HUES48 (cell line): ENCODE measurements around the gene TMEM184B.

Experiments
- H3K27ac ChIP-seq: one replicate; pipeline ENCODE4 v1.7.0; 2013; ENCODE audit warnings: low read depth, low read length, inconsistent platforms
- H3K27me3 ChIP-seq: 2 replicates; pipeline ENCODE4 v1.6.1; 2013; ENCODE audit warnings: mild to moderate bottlenecking, low read length; ENCODE audit not compliant: control insufficient read depth, insufficient read depth
- H3K36me3 ChIP-seq: 2 replicates; pipeline ENCODE4 v1.6.1; 2013; ENCODE audit warnings: low read length; ENCODE audit not compliant: control insufficient read depth, insufficient read depth
- H3K4me1 ChIP-seq: 2 replicates; pipeline ENCODE4 v1.6.1; 2013; ENCODE audit warnings: mild to moderate bottlenecking, low read length; ENCODE audit not compliant: control insufficient read depth, insufficient read depth
- H3K4me3 ChIP-seq: 2 replicates; pipeline ENCODE4 v1.5.1; 2013; ENCODE audit warnings: mild to moderate bottlenecking, low read depth, low read length
- H3K9ac ChIP-seq: 2 replicates; pipeline ENCODE4 v1.6.1; 2013; ENCODE audit warnings: mild to moderate bottlenecking, low read depth, low read length, moderate library complexity
- H3K9me3 ChIP-seq: 2 replicates; pipeline ENCODE4 v1.6.1; 2013; ENCODE audit warnings: low read length; ENCODE audit not compliant: control insufficient read depth, insufficient read depth

The TMEM184B gene

GRCh38 chr22:38271101-38271500 is 1.7 kb downstream of the TMEM184B start:
- Histone ChIP-seq H3K4me3 (peak overlapping the region; percentile 73; the same call in 1 of the 2 replicates), H3K9ac (no peak overlapping the region), H3K4me1 (peaks cover 21% of the 10 kb centered on the region), H3K9me3 (no peaks in the 10 kb centered on the region), H3K27me3 (0 out of 2 replicates have a peak, but pooled peaks cover 2% of the 10 kb centered on the region), H3K36me3 (0 out of 2 replicates have a peak, but pooled peaks cover 14% of the 10 kb centered on the region), H3K27ac (no peak overlapping the region)

- no peaks in the 10 kb centered on the region for H3K9me3 ChIP-seq
- no peak overlapping the region for H3K4me3 ChIP-seq
- H3K9ac ChIP-seq: no peak overlapping the region
- H3K4me1 ChIP-seq: peaks cover 27% of the 10 kb centered on the region
- peak overlapping the region; percentile 8 for H3K27ac ChIP-seq
- H3K36me3 ChIP-seq: 0 out of 2 replicates have a peak, but pooled peaks cover 14% of the 10 kb centered on the region
- H3K27me3 ChIP-seq: 0 out of 2 replicates have a peak, but pooled peaks cover 2% of the 10 kb centered on the region
These were observed 2.5 kb downstream of the TMEM184B start for GRCh38 chr22:38270091-38270992.

GRCh38 chr22:38269466-38269865 is 3.3 kb downstream of the TMEM184B start:
- no peak overlapping the region for H3K27ac ChIP-seq
- H3K36me3 ChIP-seq: 0 out of 2 replicates have a peak, but pooled peaks cover 14% of the 10 kb centered on the region
- peaks cover 27% of the 10 kb centered on the region for H3K4me1 ChIP-seq
- 0 out of 2 replicates have a peak, but pooled peaks cover 2% of the 10 kb centered on the region for H3K27me3 ChIP-seq
- no peak overlapping the region for H3K9ac ChIP-seq
- no peaks in the 10 kb centered on the region for H3K9me3 ChIP-seq
- H3K4me3 ChIP-seq: no peak overlapping the region

- no peak overlapping the region for H3K9ac ChIP-seq
- no peak overlapping the region for H3K4me3 ChIP-seq
- H3K27ac ChIP-seq: no peak overlapping the region
- H3K36me3 ChIP-seq: peaks cover 14% of the 10 kb centered on the region; the same call in 1 of the 2 replicates
- H3K4me1 ChIP-seq: peaks cover 24% of the 10 kb centered on the region
- H3K9me3 ChIP-seq: no peaks in the 10 kb centered on the region
- no peaks in the 10 kb centered on the region for H3K27me3 ChIP-seq
These were observed 5.7 kb downstream of the TMEM184B start for GRCh38 chr22:38267086-38267485.

GRCh38 chr22:38266120-38266519 is 6.7 kb downstream of the TMEM184B start:
- no peak overlapping the region for H3K9ac ChIP-seq
- no peak overlapping the region for H3K27ac ChIP-seq
- H3K36me3 ChIP-seq: peaks cover 13% of the 10 kb centered on the region; the same call in 1 of the 2 replicates
- H3K4me3 ChIP-seq: no peak overlapping the region
- peaks cover 17% of the 10 kb centered on the region for H3K4me1 ChIP-seq
- H3K9me3 ChIP-seq: no peaks in the 10 kb centered on the region
- H3K27me3 ChIP-seq: no peaks in the 10 kb centered on the region

GRCh38 chr22:38264322-38264843 is 8.4 kb downstream of the TMEM184B start:
- H3K36me3 ChIP-seq: no peaks in the 10 kb centered on the region; the same call in 1 of the 2 replicates
- H3K4me3 ChIP-seq: no peak overlapping the region
- H3K27me3 ChIP-seq: no peaks in the 10 kb centered on the region
- peaks cover 11% of the 10 kb centered on the region for H3K4me1 ChIP-seq
- H3K9ac ChIP-seq: no peak overlapping the region
- H3K9me3 ChIP-seq: no peaks in the 10 kb centered on the region
- no peak overlapping the region for H3K27ac ChIP-seq

DNA sequence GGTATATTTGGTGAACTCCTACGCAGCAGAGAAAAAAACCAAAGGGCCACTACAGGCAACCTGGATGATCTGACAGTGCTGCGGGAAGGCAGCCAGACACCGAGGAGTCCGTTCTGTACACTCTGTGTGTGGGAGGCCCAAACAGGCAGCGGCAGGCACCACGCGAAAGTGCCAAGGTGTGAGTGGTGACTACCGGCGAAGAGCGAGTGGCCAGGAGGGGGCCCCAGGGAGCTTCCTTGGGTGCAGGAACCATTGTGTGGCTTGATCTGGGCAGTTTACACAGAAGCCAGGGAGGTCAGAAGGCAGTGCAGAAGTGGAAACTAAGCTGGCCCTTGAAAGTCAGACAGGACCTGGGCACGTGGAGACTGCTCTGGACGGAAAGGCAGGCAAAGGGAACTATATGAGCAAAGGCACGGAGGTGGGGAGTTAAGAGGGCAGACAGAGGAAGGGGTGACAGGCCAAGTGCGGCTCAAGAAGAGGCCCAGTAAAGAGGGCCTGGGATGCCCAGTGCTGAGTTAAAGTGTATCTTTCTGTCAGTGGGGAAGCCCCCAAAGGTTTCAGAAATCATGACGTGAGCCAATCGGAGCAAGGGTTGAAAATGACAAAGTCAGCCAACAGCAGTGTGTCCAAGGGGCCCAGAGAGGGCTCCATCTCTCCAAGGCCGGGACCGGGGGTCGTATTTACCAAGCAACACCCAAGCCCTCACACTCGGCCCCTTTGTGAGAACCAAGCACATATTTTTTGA is 10.6 kb downstream of the TMEM184B start:
- Histone ChIP-seq H3K36me3 (no peaks in the 10 kb centered on the region; the same call in 1 of the 2 replicates), H3K27me3 (no peaks in the 10 kb centered on the region), H3K4me3 (no peak overlapping the region), H3K9me3 (no peaks in the 10 kb centered on the region), H3K9ac (no peak overlapping the region), H3K27ac (no peak overlapping the region), H3K4me1 (peaks cover 18% of the 10 kb centered on the region)

DNA sequence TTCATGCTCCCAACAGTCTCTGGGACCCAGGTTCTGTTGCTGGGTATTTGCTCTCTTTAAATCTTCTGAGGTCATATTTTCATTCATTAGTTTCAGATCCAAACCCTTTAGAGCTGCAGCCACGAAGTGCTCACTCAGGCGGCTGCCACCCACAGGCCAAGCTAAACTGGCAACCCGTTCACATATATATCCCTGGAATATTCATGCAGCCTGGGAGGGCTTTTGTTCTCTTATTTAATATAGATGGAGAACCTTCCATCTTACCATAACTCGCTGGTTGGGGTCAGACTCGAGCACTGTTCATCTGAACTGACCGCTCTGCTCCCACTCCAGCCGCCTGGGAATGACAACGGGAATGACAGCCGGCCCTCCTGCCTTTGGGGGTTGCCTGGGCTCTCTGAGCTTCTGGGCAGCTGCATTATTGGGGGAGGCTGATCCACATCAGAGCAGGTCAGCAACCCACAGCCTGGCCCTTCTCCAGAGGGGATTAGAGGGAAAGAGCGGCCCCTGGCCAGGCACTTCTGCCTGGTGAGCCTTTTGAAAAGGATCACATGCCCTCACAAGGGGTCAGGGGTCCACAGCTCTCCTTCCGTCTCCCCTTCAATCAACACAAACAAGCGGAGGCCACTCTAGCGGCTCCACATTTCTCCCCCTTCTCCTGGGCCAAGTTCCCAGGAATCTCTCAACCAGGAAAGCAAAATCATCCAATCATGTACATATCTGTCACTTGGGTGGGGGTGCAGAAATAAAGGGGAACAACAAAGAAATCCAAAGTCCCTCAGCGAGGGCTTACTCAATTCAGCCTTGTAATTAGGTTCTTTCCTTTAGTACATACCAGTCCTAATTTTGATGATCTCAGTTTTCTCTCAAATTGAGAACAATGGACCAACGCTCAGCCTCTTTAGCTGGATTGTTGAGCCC is 11.8 kb downstream of the TMEM184B start:
- Histone ChIP-seq H3K27ac (peak overlapping the region; percentile 9), H3K36me3 (no peaks in the 10 kb centered on the region; the same call in 1 of the 2 replicates), H3K9me3 (no peaks in the 10 kb centered on the region), H3K4me1 (peaks cover 15% of the 10 kb centered on the region), H3K27me3 (no peaks in the 10 kb centered on the region), H3K9ac (no peak overlapping the region), H3K4me3 (no peak overlapping the region)

- no peaks in the 10 kb centered on the region for H3K27me3 ChIP-seq
- no peaks in the 10 kb centered on the region; the same call in 1 of the 2 replicates for H3K36me3 ChIP-seq
- peaks cover 10% of the 10 kb centered on the region; the same call in 1 of the 2 replicates for H3K4me1 ChIP-seq
- H3K9me3 ChIP-seq: no peaks in the 10 kb centered on the region
- H3K4me3 ChIP-seq: no peak overlapping the region
- no peak overlapping the region for H3K9ac ChIP-seq
- H3K27ac ChIP-seq: no peak overlapping the region
These were observed 13.4 kb downstream of the TMEM184B start for GRCh38 chr22:38259370-38259769.

DNA sequence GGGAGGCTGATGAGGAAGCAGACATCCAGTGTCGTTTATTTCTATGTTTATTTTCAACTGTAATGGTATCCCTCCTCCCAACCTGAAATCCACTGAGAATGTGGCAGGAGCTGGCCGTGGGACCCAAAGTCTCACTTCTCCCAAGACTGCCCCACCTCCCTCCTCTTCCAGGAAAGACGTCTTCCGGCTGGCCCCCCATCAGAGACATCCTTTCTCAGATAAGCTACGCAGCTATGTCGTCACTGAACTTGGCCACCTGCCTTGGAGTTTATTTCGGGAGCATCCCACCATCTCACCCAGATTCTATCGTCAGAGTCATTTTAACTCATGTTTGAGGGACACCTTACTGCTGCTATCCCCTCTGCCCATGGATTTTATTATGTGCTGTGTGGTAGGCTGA is 13.9 kb downstream of the TMEM184B start:
- Histone ChIP-seq H3K4me1 (peaks cover 10% of the 10 kb centered on the region; the same call in 1 of the 2 replicates), H3K9ac (no peak overlapping the region), H3K4me3 (no peak overlapping the region), H3K36me3 (no peaks in the 10 kb centered on the region; the same call in 1 of the 2 replicates), H3K27me3 (no peaks in the 10 kb centered on the region), H3K9me3 (no peaks in the 10 kb centered on the region), H3K27ac (no peak overlapping the region)
